Testis (tissue), 3 donors: ENCODE data around the gene FUZ. TPM values are rescaled to one million over a fixed set of nuclear protein-coding genes. Genes with fewer than 3 reads are reported as not detected.
A peak's percentile ranks its signal among the peaks of the same experiment; 100 is the strongest.

ENCODE experiments used
- DNase-seq: peaks from one replicate; pipeline ENCODE4 v3.0.0-alpha.2; 2019
- H3K27ac ChIP-seq, 2 donors: fragments of 200-600 bp; sonication (generic); one replicate each; pipeline ENCODE4 v1.5.1; 2019
- H3K27me3 ChIP-seq: fragments of 200-600 bp; sonication (generic); one replicate; pipeline ENCODE4 v1.5.1; 2019
- H3K36me3 ChIP-seq: fragments of 200-600 bp; sonication (generic); one replicate; pipeline ENCODE4 v1.5.1; 2017; ENCODE audit warnings: low read depth; ENCODE audit errors: missing control alignments
- H3K4me1 ChIP-seq: fragments of 200-600 bp; sonication (generic); one replicate; pipeline ENCODE4 v1.5.1; 2019
- H3K4me3 ChIP-seq, 2 donors: fragments of 200-600 bp; sonication (generic); one replicate each; pipeline ENCODE4 v1.5.1; 2017 to 2019
- H3K9me3 ChIP-seq: fragments of 200-600 bp; sonication (generic); one replicate; pipeline ENCODE4 v1.5.1; 2017
- CTCF ChIP-seq, 3 experiments: fragments of 450-650 bp in 2 of 3; fragments of 200-600 bp in 1 of 3; sonication (generic) in 1 of 3; IDR thresholded peaks; one replicate each; pipeline ENCODE4 v1.5.1; 2016 to 2019; ENCODE audit warnings: antibody characterized with exemption in 3 of 3, mild to moderate bottlenecking in 2 of 3, moderate library complexity in 1 of 3
- POLR2A ChIP-seq: fragments of 450-650 bp; IDR thresholded peaks from one replicate; pipeline ENCODE4 v1.6.1; 2017; ENCODE audit warnings: antibody characterized with exemption, mild to moderate bottlenecking, moderate library complexity
- WGBS, 2 donors: methylation state at CpG; one replicate each; pipeline ENCODE4 v1.1.5; 2018; 5-methylcytosine and 5-hydroxymethylcytosine counted together
- intact Hi-C: fragments of 100-400 bp; cut with DNase I; formaldehyde crosslinking; loops from one replicate; pipeline ENCODE4 v1.15.1; 2023; ENCODE audit warnings: low total_unique reads
- polyA plus RNA-seq: library from polyadenylated mRNA; stranded (reverse); fragments of 350-450 nt; fragmentation: Illumina TruSeq; extraction: RNeasy Lipid Tissue Mini Kit (QIAGEN cat#74804); gene quantifications from one replicate; pipeline ENCODE4 v1.2.3, GENCODE V29; 2014; ENCODE audit warnings: low read depth, low replicate concordance; ENCODE audit not compliant: insufficient read depth
- total RNA-seq, 2 donors: library from RNA; depleted of rRNA; stranded (reverse); fragments of >200 nt; gene quantifications; one replicate each; pipeline ENCODE4 v1.2.3, GENCODE V29; 2016

Gene FUZ
- total and polyA plus RNA-seq, 3 donors from 2014 or later: 56.0 to 101 (median 98.0) TPM

GRCh38 chr19:49800771-49801170 is 12.3 kb downstream of the FUZ start:
- WGBS, 2 donors: 92% methylated on average over 9 to 10 of the region's 10 CpGs
- no peak for DNase-seq
- Histone ChIP-seq H3K27ac (peak overlapping the region; percentile 75 to 77), H3K4me3 (no peak overlapping the region), H3K4me1 (peaks cover 18% of the 10 kb centered on the region), H3K36me3 (no peaks in the 10 kb centered on the region), H3K9me3 (no peaks in the 10 kb centered on the region), H3K27me3 (no peaks in the 10 kb centered on the region)
- intact Hi-C loops: no loop called here
- TF ChIP-seq POLR2A (no peak), CTCF (IDR thresholded peaks at IDR 0.05) (no peak)

GRCh38 chr19:49799798-49800376 is 13.2 kb downstream of the FUZ start:
- no peaks in the 10 kb centered on the region for H3K9me3 ChIP-seq
- peaks cover 18% of the 10 kb centered on the region for H3K4me1 ChIP-seq
- TF ChIP-seq POLR2A (no peak), CTCF (IDR thresholded peaks at IDR 0.05) (no peak)
- no peak for DNase-seq
- intact Hi-C loops: no loop called here
- H3K27me3 ChIP-seq: no peaks in the 10 kb centered on the region
- no peak overlapping the region for H3K27ac ChIP-seq
- WGBS, 2 donors: 93 to 95% methylated on average over 7 to 25 of the region's 25 CpGs
- no peak overlapping the region for H3K4me3 ChIP-seq
- no peaks in the 10 kb centered on the region for H3K36me3 ChIP-seq

GRCh38 chr19:49799271-49799797 is 13.8 kb downstream of the FUZ start:
- 93 to 95% methylated on average over 26 to 28 of the region's 28 CpGs for WGBS, 2 donors
- H3K27ac ChIP-seq: no peak overlapping the region

GRCh38 chr19:49798574-49798973 is 14.5 kb downstream of the FUZ start:
- no peaks in the 10 kb centered on the region for H3K36me3 ChIP-seq
- H3K4me1 ChIP-seq: peaks cover 18% of the 10 kb centered on the region
- no peak overlapping the region for H3K27ac ChIP-seq
- no peaks in the 10 kb centered on the region for H3K9me3 ChIP-seq
- DNase-seq: no peak
- 83 to 93% methylated on average over 11 of the region's 11 CpGs for WGBS, 2 donors
- intact Hi-C loops: no loop called here
- H3K4me3 ChIP-seq: no peak overlapping the region
- TF ChIP-seq POLR2A (no peak), CTCF (IDR thresholded peaks at IDR 0.05) (no peak)
- no peaks in the 10 kb centered on the region for H3K27me3 ChIP-seq

More at GRCh38 chr19:49799271-49799797, 13.8 kb downstream of the FUZ start:
- no peak for TF ChIP-seq POLR2A
- no peak for TF ChIP-seq CTCF (IDR thresholded peaks at IDR 0.05)
- H3K27me3 ChIP-seq: no peaks in the 10 kb centered on the region
- DNase-seq: no peak
- no peak overlapping the region for H3K4me3 ChIP-seq
- no peaks in the 10 kb centered on the region for H3K9me3 ChIP-seq
- H3K4me1 ChIP-seq: peaks cover 18% of the 10 kb centered on the region
- intact Hi-C loops: no loop called here
- no peaks in the 10 kb centered on the region for H3K36me3 ChIP-seq

GRCh38 chr19:49795615-49796014 is 17.5 kb downstream of the FUZ start:
- Histone ChIP-seq H3K36me3 (no peaks in the 10 kb centered on the region), H3K9me3 (no peaks in the 10 kb centered on the region), H3K4me1 (peaks cover 12% of the 10 kb centered on the region), H3K27me3 (no peaks in the 10 kb centered on the region), H3K27ac (no peak overlapping the region), H3K4me3 (no peak overlapping the region)
- TF ChIP-seq POLR2A: no peak
- intact Hi-C loops: no loop called here
- WGBS, 2 donors: 89 to 90% methylated on average over 20 of the region's 20 CpGs
- no peak for DNase-seq
